Measurements from ENCODE around the gene EIF5B. TPM values are rescaled to one million over a fixed set of nuclear protein-coding genes. Genes with fewer than 3 reads are reported as not detected.
"Not testable (repeated sequence)": the region's sequence is repeated elsewhere in the genome, so short reads cannot be mapped to it uniquely, and the experiment has no call there.

EIF5B gene
- total and polyA plus RNA-seq, 2 of the 4 experiments (the other 2 are of a cell fraction), result 19.7 to 21.8 TPM

DNA sequence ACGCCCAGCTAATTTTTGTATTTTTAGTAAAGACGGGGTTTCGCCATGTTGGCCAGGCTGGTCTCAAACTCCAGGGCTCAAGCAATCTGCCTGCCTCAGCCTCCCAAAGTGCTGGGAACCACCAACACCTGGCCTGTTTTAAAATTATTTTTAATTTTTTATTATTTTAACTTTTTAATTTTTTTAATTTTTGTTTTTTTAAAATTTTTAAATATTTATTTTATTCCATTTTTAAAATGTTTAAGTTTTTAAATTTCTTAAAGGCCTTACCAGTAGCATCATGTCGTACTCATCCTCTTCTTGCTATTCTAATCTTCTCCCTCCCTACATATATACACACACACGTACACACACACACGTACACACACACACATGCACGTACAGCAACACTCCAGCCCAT lies 37.6 kb upstream of the EIF5B start:
- Histone ChIP-seq H2AK5ac (ENCODE audit: low read depth, low read length) (no peak overlapping the region), H4K20me1 (ENCODE audit: insufficient read depth, low read length) (no peaks in the 10 kb centered on the region), H2BK5ac (ENCODE audit: low read depth, low read length, poor library complexity, severe bottlenecking) (no peak overlapping the region), H3K9me3 (ENCODE audit: control insufficient read depth, insufficient read depth, low read length) (no peaks in the 10 kb centered on the region), H4K91ac (ENCODE audit: insufficient read depth, low read depth, low read length) (no peak overlapping the region), H3K79me1 (ENCODE audit: low read depth in 1 of 2, low read length in 2 of 2) (no peaks in the 10 kb centered on the region), H3K14ac (replicated peaks; ENCODE audit: low read depth, low read length) (no peak overlapping the region), H3K27me3 (ENCODE audit: control insufficient read depth, insufficient read depth, low read length) (no peaks in the 10 kb centered on the region), H3K4me2 (ENCODE audit: low read depth, low read length) (no peak overlapping the region), H3K56ac (ENCODE audit: extremely low read depth, insufficient read depth, low read length) (no peak overlapping the region), H3K9ac (ENCODE audit: low read depth, low read length) (no peak overlapping the region), H4K5ac (ENCODE audit: low read depth, low read length) (no peak overlapping the region), H3K36me3 (ENCODE audit: control insufficient read depth, insufficient read depth, low read length) (no peaks in the 10 kb centered on the region), H2AK9ac (replicated peaks; ENCODE audit: low read depth, low read length, poor library complexity) (no peak overlapping the region), H3K23ac (ENCODE audit: low read depth, low read length) (no peak overlapping the region), H3K4ac (ENCODE audit: low read depth, low read length) (no peak overlapping the region), H2AFZ (replicated peaks; ENCODE audit: low read length, poor library complexity) (no peak overlapping the region), H3K18ac (ENCODE audit: low read depth, low read length) (no peak overlapping the region), H2BK120ac (ENCODE audit: low read depth, low read length) (no peak overlapping the region), H3K4me1 (ENCODE audit: control insufficient read depth, insufficient read depth, low read length) (no peaks in the 10 kb centered on the region), H2BK20ac (ENCODE audit: low read depth, low read length) (no peak overlapping the region), H3K27ac (ENCODE audit: insufficient read depth, low read length) (no peak overlapping the region), H4K8ac (ENCODE audit: low read depth in 2 of 2, low read length in 2 of 2) (no peak overlapping the region), H2BK15ac (ENCODE audit: low read depth, low read length) (no peak overlapping the region), H3K4me3 (ENCODE audit: insufficient read depth, low read depth, low read length) (no peak overlapping the region), H3K9me1 (ENCODE audit: insufficient read depth, low read length) (no peaks in the 10 kb centered on the region)
- POLR2A ChIA-PET (ENCODE audit: unreplicated experiment), result no interaction called here
- no peak for ATAC-seq (ENCODE audit: low read depth)
- TF ChIP-seq RFX5 (IDR thresholded peaks at IDR 0.05; ENCODE audit: low read depth, low read length) (no peak), CHD1 (IDR thresholded peaks at IDR 0.05; ENCODE audit: low read depth, low read length) (no peak), CEBPB (IDR thresholded peaks at IDR 0.05; ENCODE audit: low read depth, low read length) (no peak), SMC3 (IDR thresholded peaks at IDR 0.05; ENCODE audit: low read depth, low read length) (no peak)
- intact Hi-C loops (cut with micrococcal nuclease) (no loop called here), dilution Hi-C loops (cut with HindIII; ENCODE audit: low sequenced_read_pairs, unreplicated experiment) (no loop called here), in situ Hi-C loops (cut with MboI; ENCODE audit: low sequenced_read_pairs) (no loop called here)
- CTCF ChIA-PET, result no interaction called here
- BruUV-seq (replicated peaks), result no TSS peak
- no CpG with 5 or more reads among the region's 7 CpGs for WGBS, 2 experiments (ENCODE audit: extremely low coverage in 2 of 2, insufficient read length in 1 of 2)
- no peak for DNase-seq

DNA sequence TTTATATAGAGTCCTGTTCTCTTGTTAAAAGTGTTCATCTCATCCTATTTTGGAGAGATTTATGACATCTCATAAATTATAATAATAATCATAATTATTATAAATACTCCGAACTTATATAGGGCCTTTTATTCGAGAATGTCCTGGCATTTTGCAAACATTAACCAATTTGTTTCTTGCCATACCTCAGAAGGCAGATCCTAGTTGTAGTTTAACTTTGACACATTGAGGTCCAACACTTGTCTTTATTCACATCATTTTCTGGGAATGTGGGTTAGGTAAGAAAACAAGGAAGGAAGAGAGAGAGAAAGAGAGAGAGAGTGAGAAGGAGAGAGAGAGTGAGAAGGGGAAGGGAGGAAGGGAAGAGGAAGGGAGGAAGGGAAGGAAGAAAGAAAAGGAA lies 36.1 kb upstream of the EIF5B start, which contains the start of gene LYG1:
TSS of gene LYG1 (minus strand) at position 101 of the 400 bp plus-strand sequence. CDS start 5,527 bp downstream, outside the sequence.
- dilution Hi-C loops (cut with HindIII; ENCODE audit: low sequenced_read_pairs, unreplicated experiment); H2BK20ac ChIP-seq (ENCODE audit: low read depth, low read length); H2AK9ac ChIP-seq (replicated peaks; ENCODE audit: low read depth, low read length, poor library complexity); H3K56ac ChIP-seq (ENCODE audit: extremely low read depth, insufficient read depth, low read length); intact Hi-C loops (cut with micrococcal nuclease); H3K79me1 ChIP-seq (ENCODE audit: low read depth in 1 of 2, low read length in 2 of 2); H2BK120ac ChIP-seq (ENCODE audit: low read depth, low read length); H3K14ac ChIP-seq (replicated peaks; ENCODE audit: low read depth, low read length); ATAC-seq (ENCODE audit: low read depth); H2AFZ ChIP-seq (replicated peaks; ENCODE audit: low read length, poor library complexity); H3K9ac ChIP-seq (ENCODE audit: low read depth, low read length); CTCF ChIA-PET; H2BK5ac ChIP-seq (ENCODE audit: low read depth, low read length, poor library complexity, severe bottlenecking); H4K8ac ChIP-seq (ENCODE audit: low read depth in 2 of 2, low read length in 2 of 2); POLR2A ChIA-PET (ENCODE audit: unreplicated experiment); H2AK5ac ChIP-seq (ENCODE audit: low read depth, low read length); H2BK15ac ChIP-seq (ENCODE audit: low read depth, low read length); H4K91ac ChIP-seq (ENCODE audit: insufficient read depth, low read depth, low read length); H3K27me3 ChIP-seq (ENCODE audit: control insufficient read depth, insufficient read depth, low read length); BruUV-seq (replicated peaks); in situ Hi-C loops (cut with MboI; ENCODE audit: low sequenced_read_pairs); H4K20me1 ChIP-seq (ENCODE audit: insufficient read depth, low read length); H3K4ac ChIP-seq (ENCODE audit: low read depth, low read length); H3K4me3 ChIP-seq (ENCODE audit: insufficient read depth, low read depth, low read length); H4K5ac ChIP-seq (ENCODE audit: low read depth, low read length); H3K9me3 ChIP-seq (ENCODE audit: control insufficient read depth, insufficient read depth, low read length); H3K9me1 ChIP-seq (ENCODE audit: insufficient read depth, low read length); H3K18ac ChIP-seq (ENCODE audit: low read depth, low read length); H3K23ac ChIP-seq (ENCODE audit: low read depth, low read length); H3K36me3 ChIP-seq (ENCODE audit: control insufficient read depth, insufficient read depth, low read length); H3K4me1 ChIP-seq (ENCODE audit: control insufficient read depth, insufficient read depth, low read length); DNase-seq; H3K27ac ChIP-seq (ENCODE audit: insufficient read depth, low read length); H3K4me2 ChIP-seq (ENCODE audit: low read depth, low read length): not testable (repeated sequence)
- no CpG with 5 or more reads among the region's 2 CpGs for WGBS, 2 experiments (ENCODE audit: extremely low coverage in 2 of 2, insufficient read length in 1 of 2)
